DND-41 (cell line): ENCODE data around the gene BIRC3.

ENCODE experiments used
- ATAC-seq: fragments of 200-7000 bp; cut with Tn5 transposase; 3 replicates; pipeline ENCODE4 v1.9.1; 2021; ENCODE audit warnings: low read depth; ENCODE audit not compliant: insufficient read depth
- DNase-seq: peaks from one replicate; pipeline ENCODE4 v3.0.0-alpha.2; 2020
- H2AFZ ChIP-seq: 2 replicates; pipeline ENCODE4 v1.6.0; 2012; ENCODE audit warnings: low read depth, low read length
- H3K27ac ChIP-seq: 2 replicates; pipeline ENCODE4 v1.5.1; 2012; ENCODE audit warnings: low read length, inconsistent platforms
- H3K27me3 ChIP-seq: fragments of 200-600 bp; sonication (generic); 2 replicates; pipeline ENCODE4 v1.6.0; 2012; ENCODE audit warnings: low read length, mild to moderate bottlenecking, inconsistent platforms; ENCODE audit not compliant: insufficient read depth, poor library complexity
- H3K36me3 ChIP-seq: 2 replicates; pipeline ENCODE4 v1.5.1; 2012; ENCODE audit warnings: low read length, inconsistent platforms; ENCODE audit not compliant: insufficient read depth
- H3K4me1 ChIP-seq: 2 replicates; pipeline ENCODE4 v1.5.1; 2012; ENCODE audit warnings: mild to moderate bottlenecking, low read length; ENCODE audit not compliant: insufficient read depth
- H3K4me2 ChIP-seq: 2 replicates; pipeline ENCODE4 v1.6.0; 2012; ENCODE audit warnings: mild to moderate bottlenecking, moderate library complexity, low read length, inconsistent platforms; ENCODE audit not compliant: insufficient read depth
- H3K4me3 ChIP-seq, 2 experiments: fragments of 200-600 bp in 1 of 2; shearing (Covaris generic) in 1 of 2; 2 replicates each; pipeline ENCODE4 v1.5.1; 2012 to 2016; ENCODE audit warnings: inconsistent platforms in 2 of 2, low read length in 2 of 2, mild to moderate bottlenecking in 2 of 2, low read depth in 1 of 2, moderate library complexity in 1 of 2
- H3K79me2 ChIP-seq: 2 replicates; pipeline ENCODE4 v1.6.0; 2012; ENCODE audit warnings: low read length, inconsistent platforms; ENCODE audit not compliant: insufficient read depth
- H3K9ac ChIP-seq: 2 replicates; pipeline ENCODE4 v1.6.0; 2012; ENCODE audit warnings: low read depth, mild to moderate bottlenecking, inconsistent platforms, low read length, moderate library complexity
- H3K9me3 ChIP-seq: 2 replicates; pipeline ENCODE4 v1.5.1; 2012; ENCODE audit warnings: low read length, moderate library complexity, mild to moderate bottlenecking, inconsistent platforms; ENCODE audit not compliant: insufficient read depth, severe bottlenecking
- H4K20me1 ChIP-seq: 2 replicates; pipeline ENCODE4 v1.6.0; 2012; ENCODE audit warnings: low read length; ENCODE audit not compliant: insufficient read depth
- CTCF ChIP-seq: IDR thresholded peaks from 2 replicates; pipeline ENCODE4 v1.5.1; 2012; ENCODE audit warnings: borderline replicate concordance, low read length, moderate library complexity, mild to moderate bottlenecking; ENCODE audit not compliant: poor library complexity, severe bottlenecking; ENCODE audit errors: extremely low read depth
- EZH2 ChIP-seq: IDR thresholded peaks from 3 replicates; pipeline ENCODE4 v1.6.1; 2012; ENCODE audit warnings: borderline replicate concordance, low read depth, mild to moderate bottlenecking, moderate library complexity, low read length, inconsistent platforms; ENCODE audit not compliant: severe bottlenecking

BIRC3 gene

DNA sequence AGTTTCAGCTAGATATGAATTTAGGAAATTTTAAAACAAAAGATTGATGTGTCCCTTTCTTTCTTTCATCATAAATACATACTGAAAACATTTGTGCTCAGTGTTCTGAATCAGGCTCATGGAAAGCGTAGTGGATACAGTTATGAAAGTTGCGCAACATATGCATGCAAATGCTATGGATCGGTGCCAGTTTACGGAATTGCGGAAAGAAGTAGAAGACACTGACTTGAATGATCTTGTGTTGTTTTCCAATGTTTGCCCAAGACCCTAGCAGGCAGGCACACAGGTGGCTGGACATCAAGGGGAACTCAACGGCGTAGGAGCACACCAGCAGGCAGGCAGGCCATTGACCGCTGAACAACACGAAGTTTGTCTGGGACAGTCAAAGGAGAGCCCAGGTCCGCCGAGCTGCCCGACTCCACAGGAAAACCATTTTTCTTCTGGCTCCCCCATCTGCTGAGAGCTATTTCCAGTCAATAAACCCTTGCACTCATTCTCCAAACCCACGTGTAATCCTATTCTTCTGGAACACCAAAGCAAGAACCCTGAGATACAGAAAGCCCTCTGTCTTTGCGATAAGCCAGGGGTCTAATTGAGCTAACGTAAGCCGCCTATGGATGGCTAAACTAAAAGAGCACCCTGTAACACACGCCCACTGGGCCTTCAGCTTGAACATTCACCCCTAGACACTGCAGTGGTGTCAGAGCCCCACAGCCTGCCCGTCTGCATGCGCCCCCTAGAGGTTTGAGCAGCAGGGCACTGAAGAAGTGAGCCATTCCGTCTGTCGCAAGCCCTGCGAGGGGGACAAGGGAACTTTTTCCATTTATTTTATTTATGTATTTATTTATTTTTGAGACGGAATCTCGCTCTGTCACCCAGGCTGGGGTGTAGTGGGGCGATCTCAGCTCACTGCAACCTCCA, 7.4 kb upstream of the BIRC3 start:
- TF ChIP-seq EZH2 = no peak
- TF ChIP-seq CTCF = peak; percentile 45
- Histone ChIP-seq H3K9me3 (no peaks in the 10 kb centered on the region), H2AFZ (no peak overlapping the region), H3K4me1 (peaks cover 55% of the 10 kb centered on the region), H3K79me2 (no peaks in the 10 kb centered on the region), H4K20me1 (no peaks in the 10 kb centered on the region), H3K27ac (no peak overlapping the region), H3K27me3 (no peaks in the 10 kb centered on the region), H3K9ac (no peak overlapping the region), H3K4me2 (no peak overlapping the region), H3K4me3 (no peak overlapping the region), H3K36me3 (no peaks in the 10 kb centered on the region)
- ATAC-seq = no peak
- no peak for DNase-seq

GRCh38 chr11:102312667-102313066, 4.6 kb upstream of the BIRC3 start:
- Histone ChIP-seq H2AFZ (peak overlapping the region; percentile 66), H3K9me3 (no peaks in the 10 kb centered on the region), H3K4me3 (peak overlapping the region in 1 of 2 experiments; percentile 24; a peak in 3 of 4 replicates), H3K36me3 (no peaks in the 10 kb centered on the region), H3K4me1 (peaks cover 41% of the 10 kb centered on the region), H3K79me2 (no peaks in the 10 kb centered on the region), H4K20me1 (no peaks in the 10 kb centered on the region), H3K27me3 (no peaks in the 10 kb centered on the region), H3K9ac (peak overlapping the region; percentile 41), H3K4me2 (peak overlapping the region; percentile 58), H3K27ac (peak overlapping the region; percentile 72)
- ATAC-seq = peak; percentile 25; the same call in 1 of the 3 replicates
- TF ChIP-seq CTCF = no peak
- no peak for TF ChIP-seq EZH2
- no peak for DNase-seq

DNA sequence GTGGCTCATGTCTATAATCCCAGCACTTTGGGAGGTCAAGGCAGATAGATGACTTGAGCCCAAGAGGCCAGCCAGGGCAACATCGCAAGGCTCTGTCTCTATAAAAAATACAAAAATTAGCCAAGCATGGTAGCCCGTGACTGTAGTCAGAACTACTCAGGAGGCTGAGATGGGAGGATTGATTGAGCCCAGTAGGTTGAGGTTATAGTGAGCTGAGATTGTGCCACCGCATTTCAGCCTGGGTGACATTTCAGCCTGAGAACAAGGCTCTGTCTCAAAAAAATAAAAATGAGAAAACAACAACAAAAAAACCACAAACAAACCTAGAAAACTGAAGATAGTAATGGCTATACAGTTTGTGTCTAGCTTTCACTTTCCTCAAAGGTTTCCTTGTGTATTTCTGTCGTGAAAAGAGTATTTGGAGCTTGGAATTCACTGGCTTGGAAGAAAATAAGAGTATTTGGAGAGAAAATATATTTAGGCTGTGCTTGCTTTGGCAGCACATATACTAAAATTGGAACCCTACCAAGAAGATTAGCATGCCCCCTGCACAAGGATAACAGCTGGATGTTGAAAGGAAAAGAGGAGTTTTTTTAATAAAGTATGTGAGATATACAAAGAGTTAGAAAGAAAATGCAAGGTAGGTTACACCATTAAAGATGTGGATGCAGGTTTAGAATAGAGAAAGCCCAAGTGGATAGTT, 3.9 kb upstream of the BIRC3 start:
- peak overlapping the region in 1 of 2 experiments; percentile 24; a peak in 3 of 4 replicates for H3K4me3 ChIP-seq
- H3K27ac ChIP-seq = peak overlapping the region; percentile 72
- H3K9me3 ChIP-seq = no peaks in the 10 kb centered on the region
- no peak for TF ChIP-seq CTCF
- TF ChIP-seq EZH2 = no peak
- no peaks in the 10 kb centered on the region for H3K27me3 ChIP-seq
- no peaks in the 10 kb centered on the region for H3K79me2 ChIP-seq
- DNase-seq = no peak
- no peaks in the 10 kb centered on the region for H4K20me1 ChIP-seq
- ATAC-seq = no peak
- peak overlapping the region; percentile 41 for H3K9ac ChIP-seq
- H3K4me1 ChIP-seq = peaks cover 42% of the 10 kb centered on the region
- H3K4me2 ChIP-seq = peak overlapping the region; percentile 58
- H2AFZ ChIP-seq = peak overlapping the region; percentile 66
- no peaks in the 10 kb centered on the region for H3K36me3 ChIP-seq
